ENCODE results near the gene KDM3A.

The KDM3A gene, protein sequence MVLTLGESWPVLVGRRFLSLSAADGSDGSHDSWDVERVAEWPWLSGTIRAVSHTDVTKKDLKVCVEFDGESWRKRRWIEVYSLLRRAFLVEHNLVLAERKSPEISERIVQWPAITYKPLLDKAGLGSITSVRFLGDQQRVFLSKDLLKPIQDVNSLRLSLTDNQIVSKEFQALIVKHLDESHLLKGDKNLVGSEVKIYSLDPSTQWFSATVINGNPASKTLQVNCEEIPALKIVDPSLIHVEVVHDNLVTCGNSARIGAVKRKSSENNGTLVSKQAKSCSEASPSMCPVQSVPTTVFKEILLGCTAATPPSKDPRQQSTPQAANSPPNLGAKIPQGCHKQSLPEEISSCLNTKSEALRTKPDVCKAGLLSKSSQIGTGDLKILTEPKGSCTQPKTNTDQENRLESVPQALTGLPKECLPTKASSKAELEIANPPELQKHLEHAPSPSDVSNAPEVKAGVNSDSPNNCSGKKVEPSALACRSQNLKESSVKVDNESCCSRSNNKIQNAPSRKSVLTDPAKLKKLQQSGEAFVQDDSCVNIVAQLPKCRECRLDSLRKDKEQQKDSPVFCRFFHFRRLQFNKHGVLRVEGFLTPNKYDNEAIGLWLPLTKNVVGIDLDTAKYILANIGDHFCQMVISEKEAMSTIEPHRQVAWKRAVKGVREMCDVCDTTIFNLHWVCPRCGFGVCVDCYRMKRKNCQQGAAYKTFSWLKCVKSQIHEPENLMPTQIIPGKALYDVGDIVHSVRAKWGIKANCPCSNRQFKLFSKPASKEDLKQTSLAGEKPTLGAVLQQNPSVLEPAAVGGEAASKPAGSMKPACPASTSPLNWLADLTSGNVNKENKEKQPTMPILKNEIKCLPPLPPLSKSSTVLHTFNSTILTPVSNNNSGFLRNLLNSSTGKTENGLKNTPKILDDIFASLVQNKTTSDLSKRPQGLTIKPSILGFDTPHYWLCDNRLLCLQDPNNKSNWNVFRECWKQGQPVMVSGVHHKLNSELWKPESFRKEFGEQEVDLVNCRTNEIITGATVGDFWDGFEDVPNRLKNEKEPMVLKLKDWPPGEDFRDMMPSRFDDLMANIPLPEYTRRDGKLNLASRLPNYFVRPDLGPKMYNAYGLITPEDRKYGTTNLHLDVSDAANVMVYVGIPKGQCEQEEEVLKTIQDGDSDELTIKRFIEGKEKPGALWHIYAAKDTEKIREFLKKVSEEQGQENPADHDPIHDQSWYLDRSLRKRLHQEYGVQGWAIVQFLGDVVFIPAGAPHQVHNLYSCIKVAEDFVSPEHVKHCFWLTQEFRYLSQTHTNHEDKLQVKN (N-terminal part only)

DNA sequence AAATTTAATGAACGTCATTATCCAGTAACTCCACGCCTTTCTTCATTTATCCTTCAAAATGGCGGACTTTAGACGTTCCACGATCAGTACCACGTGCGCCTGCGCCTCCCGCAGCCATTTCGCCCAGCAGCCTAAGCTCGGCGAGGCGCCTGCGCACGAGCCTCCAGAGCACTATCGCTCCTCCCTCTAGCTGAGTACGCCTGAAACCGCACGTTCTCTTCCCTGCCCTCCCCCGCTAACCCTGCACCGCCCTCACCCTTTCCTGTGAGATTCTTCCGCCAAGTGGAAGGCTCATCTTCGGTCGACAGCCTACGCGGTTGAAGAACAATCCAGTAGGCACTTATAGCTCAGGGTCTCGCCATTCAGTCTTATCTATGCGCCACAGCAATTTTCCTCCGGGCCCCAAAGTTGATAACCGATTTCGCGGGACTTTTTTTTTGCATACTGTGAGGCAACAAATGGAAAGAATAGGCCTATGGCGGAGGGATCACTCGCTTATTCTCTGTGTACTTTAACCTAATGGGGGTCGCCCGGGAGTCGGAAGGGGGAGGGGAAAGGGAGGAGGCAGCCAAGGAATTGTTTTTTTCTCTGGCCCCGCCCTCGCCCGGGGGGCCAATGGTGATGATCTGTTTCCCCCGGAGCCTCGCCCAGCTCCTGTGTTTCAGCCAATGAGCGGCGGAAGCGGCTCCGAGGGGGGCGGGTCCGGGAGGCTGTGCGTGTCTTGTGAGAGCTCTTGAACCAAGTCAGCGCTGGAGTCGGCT, at the start of gene KDM3A:
Gene KDM3A, plus strand, starts transcription at position 741 of the 761 bp plus-strand sequence. CDS start 677 bp downstream, outside the sequence.
- peak; percentile 97 for DNase-seq (ENCODE audit: low spot score)

DNA sequence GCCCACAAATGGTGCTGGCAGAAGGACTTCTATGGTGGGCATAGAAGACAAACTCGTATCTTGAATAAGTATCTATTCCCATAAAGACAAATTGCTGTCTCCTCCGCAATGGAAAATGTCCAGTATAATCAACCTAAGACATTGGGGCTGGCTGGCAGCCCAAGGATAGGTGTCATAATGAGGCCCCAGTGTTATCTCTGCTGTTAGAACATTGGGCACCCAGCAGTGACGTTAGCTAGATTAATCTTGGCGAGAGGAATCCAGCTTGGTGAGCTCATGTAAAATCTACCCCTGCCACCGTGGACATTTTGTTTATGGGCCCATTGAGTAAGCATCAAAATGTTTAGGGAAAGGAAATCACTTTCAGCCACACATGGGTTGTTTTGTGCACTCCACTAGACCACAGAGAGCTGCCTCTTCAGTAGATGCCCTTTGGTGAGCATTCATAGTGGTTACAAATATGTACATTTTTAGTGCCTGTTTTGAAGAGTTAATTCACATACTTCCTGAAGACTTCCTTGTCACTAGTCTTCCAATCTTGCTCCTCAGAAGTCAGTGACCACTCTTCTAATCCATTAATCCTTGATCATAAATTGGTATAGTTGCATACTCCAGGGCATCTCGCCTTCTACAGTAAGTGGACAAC, 48.2 kb upstream of the KDM3A start:
- no peak for DNase-seq (ENCODE audit: low spot score)

DNA sequence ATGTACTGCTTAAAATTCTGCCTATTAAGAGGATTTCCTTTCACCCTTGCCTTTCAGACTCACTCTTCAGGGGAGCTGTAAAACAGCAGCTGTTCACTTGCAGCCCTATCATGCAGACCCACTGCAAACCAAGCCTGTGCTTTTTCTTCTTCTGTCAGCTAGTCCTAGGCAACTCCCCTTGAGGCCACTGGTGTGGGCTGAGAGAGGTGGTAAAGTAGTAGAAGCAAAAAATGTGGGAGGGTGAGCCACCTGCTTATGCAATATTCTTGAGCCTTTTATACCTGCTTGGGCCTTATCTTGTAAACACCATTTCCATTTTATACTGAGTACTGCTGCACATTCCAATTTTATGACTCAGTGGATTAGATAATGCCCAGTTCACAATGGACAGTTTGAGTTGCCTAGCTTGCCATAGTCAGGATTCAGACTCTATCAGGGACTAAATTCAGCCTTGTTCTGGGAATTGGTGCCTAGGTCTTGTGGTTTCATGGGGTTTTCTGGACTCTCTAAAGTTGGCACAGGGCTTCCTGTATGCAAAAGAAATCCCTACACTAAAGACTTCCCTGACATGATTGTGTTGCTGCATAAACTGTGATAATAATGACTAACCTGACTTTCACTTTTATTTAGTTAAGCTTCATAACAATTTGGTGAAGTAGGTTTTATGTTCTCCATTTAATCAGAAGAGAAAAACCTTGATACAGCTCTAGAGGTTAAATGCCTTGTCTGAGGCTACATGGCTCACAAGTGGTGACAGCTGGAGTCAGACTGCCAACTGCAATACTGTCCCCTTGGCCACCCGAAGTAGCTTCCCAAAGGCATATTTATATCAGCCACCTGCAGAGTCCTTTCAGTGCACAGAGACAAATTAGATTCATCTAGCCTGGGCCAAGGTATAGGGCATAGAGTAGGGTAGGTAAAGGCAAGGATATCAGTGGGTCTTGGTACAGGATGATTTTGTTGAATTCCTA, 47.4 kb upstream of the KDM3A start:
- DNase-seq (ENCODE audit: low spot score), result no peak

DNA sequence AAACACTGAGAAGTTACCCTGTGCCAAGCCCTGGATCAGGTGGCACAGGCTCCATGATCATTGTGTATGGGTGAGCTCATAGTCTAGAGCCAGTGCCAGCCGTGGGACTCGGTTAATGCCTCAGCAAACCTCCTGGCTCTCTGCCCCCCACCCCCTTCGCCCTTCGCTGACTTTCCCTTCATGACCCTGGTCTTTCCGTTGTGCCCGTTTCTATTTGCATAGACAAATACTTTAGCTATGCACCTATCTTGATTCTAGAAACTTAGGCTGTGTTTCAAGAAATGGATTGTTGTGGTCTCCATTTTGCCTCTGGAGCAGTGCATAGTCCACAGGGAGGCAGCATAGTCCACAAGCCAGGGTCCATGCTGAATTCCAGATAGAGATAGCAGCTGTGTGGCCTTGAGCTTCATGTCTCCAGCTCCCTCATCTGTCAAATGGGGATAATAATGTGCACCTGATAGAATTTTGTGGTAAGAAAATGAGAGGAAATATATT, 44.8 kb upstream of the KDM3A start:
- DNase-seq (ENCODE audit: low spot score), result peak; percentile 36

DNA sequence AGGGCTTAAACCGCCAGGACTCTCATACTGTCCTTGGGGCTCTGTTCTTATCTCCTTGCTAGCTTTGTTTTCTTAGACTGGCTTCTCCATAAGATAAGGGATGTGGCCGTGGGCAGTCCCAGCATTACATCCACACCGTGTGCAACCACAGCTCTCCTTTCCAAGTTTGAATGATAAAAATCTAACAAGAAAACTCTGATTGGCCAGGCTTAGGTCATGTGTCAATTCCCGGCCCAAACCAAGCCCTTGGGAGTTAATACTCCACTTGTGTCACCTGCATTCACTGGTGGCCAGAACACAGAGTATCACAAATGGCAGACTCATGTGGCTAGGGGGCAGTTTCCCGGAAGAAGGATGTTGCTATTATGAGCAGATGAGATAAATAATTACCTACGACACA, 43.2 kb upstream of the KDM3A start:
- no peak for DNase-seq (ENCODE audit: low spot score)

DNA sequence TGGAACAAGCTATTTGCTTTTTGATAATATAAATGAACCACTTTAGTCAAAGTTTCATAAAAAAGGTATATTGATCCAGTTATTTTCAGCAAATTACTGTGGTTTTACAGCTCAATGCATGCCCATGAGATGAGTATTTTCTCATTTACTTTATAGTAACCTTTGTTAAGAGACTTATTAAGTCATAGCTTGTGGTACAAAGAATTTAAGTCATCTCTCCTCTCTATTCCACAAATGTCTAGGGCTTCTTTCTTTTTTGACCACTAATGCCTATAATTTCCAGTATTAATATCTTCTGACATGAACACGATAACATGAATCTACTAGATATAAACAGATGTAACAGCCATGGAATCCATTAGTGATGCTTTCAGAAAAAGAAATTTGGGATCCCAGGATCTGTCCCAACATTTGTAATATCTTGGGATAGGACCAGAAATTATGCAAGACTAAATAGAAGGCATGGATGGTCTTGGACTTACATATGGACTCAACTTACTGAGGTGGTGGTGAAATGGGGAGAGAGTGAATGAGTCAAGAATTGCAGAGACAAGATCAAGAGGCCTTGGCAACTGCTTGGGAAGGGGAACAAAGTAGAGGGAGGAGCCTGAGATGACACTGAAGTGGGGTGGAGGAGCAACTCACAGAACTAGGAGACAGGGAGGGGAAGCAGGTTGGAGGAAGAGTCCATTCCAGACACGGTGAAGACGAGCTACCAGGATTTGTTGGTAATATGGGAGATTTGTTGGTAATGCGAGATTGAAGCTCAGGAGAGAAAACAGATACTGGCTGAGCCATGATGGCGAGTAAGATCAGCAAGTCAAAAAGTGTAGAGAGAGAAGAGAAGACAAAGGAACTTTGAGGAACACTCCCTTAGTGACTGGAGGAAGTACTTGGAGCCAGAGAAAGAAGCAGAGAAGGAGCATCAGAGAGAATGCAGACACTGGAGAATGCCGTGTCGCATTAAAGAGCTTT, 42.4 kb upstream of the KDM3A start:
- DNase-seq (ENCODE audit: low spot score), result no peak

DNA sequence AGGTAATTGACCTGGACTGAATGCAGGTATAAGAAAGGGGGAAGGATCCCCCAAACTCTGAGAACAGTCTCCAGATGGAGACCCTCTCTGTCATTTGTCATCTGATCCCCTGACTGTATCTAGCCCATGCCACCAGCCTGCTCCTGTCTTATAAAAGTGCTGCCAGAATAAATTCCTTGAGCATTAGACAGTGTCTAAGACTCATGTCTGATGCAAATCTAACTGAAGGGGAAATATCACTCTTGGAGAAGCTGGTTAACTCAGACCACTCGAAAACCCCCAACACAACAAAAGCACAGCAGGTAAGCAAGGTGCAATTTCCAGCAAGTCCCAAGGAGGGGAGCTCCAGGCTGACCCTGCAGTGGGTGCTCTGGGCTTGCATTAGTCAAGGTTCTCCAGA, 40.9 kb upstream of the KDM3A start:
- DNase-seq (ENCODE audit: low spot score), result no peak

DNA sequence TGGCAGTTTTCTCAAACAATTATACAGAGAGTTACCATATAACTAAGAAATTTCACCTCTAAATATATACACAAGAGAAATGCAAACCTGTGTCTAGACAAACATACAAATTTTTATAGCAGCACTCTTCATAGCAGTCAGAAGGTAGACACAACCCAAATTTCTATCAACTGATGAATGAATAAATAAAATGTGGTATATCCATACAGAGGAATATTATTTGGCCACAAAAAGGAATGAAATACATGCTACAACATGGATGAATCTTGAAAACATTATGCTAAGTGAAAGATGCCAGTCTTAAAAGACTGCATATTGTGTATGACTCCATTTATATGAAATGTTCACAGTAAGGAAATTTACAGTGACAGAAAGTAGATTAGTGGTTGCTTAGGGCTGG, 30.6 kb upstream of the KDM3A start:
- DNase-seq (ENCODE audit: low spot score), result no peak

DNA sequence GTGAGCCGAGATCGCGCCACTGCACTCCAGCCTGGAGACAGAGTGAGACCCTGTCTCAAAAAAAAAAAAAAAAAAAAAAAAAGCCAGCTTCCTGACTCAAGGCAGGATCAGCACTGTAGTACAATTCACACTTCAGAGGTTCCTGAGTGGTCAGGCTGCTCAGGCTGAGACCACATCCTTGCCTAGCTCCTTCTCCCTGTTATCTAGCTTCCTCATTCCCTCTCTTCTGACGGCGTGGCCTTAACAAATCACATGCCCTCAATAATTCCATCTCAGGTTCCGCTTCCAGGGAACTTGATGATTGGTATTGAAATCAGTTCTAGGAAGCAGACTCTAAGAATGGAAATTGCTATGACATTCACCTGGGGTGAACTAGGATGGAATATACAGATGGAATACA, 29.8 kb upstream of the KDM3A start:
- no peak for DNase-seq (ENCODE audit: low spot score)

DNA sequence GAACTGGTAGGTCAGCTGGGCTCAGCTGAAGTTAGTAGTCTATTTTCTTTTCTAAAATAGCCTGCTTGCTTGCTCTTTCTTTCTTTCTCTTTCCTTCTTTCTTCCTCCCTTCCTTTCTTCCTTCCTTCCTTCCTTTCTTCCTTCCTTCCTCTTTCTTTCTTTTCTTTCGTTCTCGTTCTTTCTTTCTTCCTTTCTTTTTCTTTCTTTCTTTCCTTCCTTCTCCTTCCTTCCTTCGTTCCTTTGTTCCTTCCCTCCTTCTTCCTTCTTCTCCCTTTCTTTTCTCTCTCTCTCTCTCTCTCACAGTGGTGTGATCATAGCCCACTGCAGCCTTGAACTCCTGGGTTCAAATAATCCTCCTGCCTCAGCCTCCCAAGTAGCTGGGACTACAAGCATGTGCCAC, 29.2 kb upstream of the KDM3A start:
- no peak for DNase-seq (ENCODE audit: low spot score)

DNA sequence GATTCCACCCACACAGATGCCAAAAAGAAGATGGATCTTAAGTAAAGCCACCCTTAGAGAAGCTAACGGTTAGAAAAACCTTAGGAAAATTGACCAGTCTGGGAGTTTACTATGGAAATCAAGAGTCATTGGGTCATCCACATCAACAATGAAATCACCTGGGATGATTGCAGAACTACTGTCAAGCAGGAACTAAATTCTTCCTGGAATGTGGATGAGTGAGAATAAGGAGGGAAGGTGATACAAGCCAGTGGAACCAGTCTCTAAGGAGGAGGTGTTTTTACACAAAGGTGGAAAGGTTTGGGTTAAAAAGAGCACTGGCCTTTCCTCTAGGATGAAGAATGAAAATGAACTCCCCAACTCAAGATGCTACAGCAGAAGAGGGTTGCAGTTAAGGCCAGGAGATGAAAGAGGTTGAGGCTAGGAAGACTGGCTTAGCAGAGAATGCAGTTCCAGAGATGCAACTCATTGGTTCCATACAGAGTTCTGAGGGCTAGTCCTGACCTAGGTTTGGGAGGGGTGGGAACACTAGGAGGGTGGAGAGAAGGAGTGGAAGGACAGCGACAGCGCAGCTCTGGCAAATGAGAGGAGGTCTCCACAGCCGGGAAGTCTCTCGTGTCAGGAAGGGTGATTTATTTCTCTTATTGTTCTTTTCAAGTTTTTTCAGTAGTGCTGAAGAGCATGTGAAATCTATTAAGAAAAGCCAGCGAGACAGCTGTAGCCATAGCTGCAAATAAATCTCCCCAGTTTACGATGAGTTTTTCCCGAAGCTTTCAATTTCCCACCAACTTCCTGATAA, 27.7 kb upstream of the KDM3A start:
- DNase-seq (ENCODE audit: low spot score), result no peak

DNA sequence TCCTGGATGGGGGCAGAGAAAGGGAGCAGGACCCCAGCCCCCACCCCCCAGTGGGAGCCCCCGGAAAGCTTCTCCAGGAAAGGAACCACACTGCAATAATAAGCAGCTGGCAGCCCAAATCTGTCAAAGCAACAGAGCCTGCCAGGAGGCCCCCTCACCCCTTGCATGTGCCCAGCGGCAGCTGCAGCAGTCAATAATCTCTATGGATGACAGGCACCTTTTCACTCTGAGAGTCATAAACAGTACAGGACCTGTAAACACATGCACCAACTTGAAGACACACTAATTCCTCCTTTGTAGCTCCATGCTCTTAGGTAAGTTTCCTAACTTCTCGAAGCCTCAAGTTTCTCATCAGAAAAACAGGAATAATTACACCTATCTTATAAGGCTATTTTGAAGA, 26.2 kb upstream of the KDM3A start:
- DNase-seq (ENCODE audit: low spot score), result no peak

DNA sequence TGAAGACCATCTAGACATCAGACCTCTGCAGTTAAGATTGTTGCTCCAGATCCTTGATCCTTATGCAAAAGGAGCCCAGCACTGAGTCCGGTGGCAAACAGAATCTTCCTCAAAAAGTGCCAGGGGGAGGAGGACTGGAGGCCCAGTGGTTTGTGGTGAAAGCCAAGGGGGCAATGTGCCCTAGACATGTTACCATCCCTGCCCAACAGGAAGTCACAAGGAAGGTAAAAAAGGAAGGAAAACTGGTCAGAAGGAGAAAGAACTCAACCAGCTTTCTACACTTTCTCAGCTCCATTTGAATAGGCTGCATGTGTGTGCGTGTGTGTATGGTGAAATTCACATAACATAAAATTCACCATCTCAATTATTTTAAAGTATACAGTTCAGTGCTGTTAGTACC, 25.0 kb upstream of the KDM3A start:
- DNase-seq (ENCODE audit: low spot score), result no peak

DNA sequence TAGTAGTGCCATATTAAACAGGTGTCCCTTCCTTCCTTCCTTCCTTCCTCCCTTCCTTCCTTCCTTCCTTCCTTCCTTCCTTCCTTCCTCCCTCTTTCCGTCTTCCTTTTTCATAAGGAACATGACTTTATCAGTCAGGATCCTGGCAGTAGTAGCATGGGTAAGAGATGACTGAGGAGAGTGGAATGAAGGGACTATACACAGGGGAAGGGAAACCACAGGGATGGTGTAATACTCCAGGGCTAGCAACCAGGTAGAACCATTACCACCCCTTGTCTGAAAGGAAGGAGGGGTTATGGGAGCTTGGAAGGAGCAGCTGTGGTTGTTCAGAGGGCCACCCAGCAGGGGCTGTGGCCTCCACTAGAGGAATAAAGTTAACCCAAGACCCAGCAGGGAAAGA, 23.2 kb upstream of the KDM3A start:
- no peak for DNase-seq (ENCODE audit: low spot score)

DNA sequence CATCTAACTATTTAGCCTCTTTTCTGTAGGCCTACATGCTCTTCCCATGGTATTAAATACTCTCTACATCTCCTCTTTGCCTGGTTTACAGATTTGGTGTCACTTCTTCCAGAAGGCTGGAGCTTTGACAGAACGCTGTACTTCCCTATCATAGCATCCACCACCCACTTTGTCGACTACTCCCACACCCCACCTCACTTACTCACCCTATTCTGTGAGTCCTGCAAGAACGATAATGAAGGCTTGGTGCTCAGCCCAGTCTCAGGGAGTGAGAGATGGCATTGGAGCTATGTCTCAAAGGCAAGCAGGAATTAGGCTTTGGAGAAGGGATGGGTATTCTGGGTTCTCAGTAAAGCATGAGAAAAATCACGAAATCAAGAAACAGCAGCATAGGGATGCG, 20.3 kb upstream of the KDM3A start:
- DNase-seq (ENCODE audit: low spot score), result no peak

DNA sequence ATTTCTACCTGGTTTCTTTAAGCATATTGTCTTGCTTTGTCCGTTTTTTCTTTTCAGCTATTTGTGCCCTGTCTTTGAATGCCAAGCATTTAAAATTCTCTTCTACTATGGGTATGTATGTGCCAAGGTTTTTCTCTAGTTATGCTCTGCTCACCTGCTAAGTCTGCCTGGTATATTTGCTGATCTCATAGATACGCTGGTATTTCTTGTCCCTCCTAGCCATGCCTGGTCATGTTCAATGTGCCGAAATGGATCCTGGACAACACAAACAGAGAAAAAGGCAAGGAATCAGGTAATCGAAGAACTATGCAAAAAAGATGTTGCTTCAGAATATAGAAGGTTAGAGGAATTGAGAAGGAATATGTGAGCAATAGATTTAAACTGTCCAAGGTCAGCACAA, 14.9 kb upstream of the KDM3A start:
- DNase-seq (ENCODE audit: low spot score), result no peak

DNA sequence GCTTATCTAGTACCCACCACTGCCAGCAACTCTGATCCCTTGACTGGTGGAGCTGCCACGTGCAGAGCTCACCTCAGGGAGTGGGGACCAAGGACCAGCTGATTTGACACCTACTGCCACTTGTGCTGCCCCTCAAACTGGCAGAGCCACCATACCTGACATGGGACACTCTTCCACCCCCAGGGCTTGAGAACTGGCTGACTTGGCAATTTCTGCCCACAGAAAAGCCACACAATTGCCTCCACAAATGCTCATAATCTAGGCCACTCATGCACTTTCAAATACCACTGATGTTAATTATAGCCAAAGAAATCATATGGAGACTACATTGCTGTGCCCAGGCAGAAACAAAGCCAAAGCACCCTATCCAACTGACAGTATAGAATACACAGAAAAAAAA, 11.8 kb upstream of the KDM3A start:
- no peak for DNase-seq (ENCODE audit: low spot score)

DNA sequence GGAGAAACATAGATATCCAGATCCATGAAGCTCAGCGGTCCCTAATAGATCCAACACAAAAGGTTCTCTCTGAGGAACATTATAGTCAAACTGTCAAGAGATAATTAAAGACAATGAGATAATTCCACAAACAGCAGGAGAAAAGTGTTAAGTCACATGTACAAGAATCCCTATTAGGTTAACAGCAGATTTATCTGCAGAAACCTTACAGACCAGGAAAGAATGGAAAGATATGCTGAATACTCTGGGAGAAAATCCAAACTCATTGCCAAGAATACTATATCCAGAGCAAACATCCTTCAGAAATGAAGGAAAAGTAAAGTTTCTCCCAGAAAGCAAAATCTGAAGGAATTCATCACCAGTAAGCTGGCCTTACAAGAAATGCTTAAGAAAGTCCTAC, 10.8 kb upstream of the KDM3A start:
- no peak for DNase-seq (ENCODE audit: low spot score)

All from GM03348 (cell line).